ENCODE data around the gene SIK3.

SIK3 gene

DNA sequence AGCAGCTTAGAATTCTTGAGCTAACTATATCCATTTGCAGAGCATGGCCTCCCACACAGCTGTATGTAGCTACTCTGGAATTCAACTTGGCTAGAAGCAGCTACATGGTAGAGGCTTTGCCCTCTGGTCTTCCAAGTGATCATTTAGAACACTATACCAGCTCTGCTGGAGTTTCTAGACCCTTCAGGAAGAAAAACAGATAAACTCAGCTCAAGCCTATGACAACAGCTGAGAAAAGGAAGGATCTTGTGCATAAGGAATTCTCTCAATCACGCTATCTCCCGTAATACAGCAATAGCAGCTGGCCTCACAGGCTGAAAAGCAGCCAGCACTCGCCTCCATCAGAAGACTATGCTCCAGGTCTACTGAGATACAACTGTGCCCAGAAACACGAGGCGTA, 210.2 kb downstream of the SIK3 start:
- no peak for DNase-seq (ENCODE audit: low read depth)
- no peak overlapping the region for H3K4me3 ChIP-seq (ENCODE audit: low read depth, low read length)
- TF ChIP-seq CTCF (IDR thresholded peaks at IDR 0.05; ENCODE audit: insufficient read depth, low read depth, low read length, missing control alignments) = no peak

GRCh38 chr11:116885951-116886655, 212.1 kb downstream of the SIK3 start:
- TF ChIP-seq CTCF (IDR thresholded peaks at IDR 0.05; ENCODE audit: insufficient read depth, low read depth, low read length, missing control alignments) = no peak
- H3K4me3 ChIP-seq (ENCODE audit: low read depth, low read length) = no peak overlapping the region
- DNase-seq (ENCODE audit: low read depth) = no peak

GRCh38 chr11:116882386-116882785, 215.8 kb downstream of the SIK3 start:
- TF ChIP-seq CTCF (IDR thresholded peaks at IDR 0.05; ENCODE audit: insufficient read depth, low read depth, low read length, missing control alignments) = no peak
- H3K4me3 ChIP-seq (ENCODE audit: low read depth, low read length) = no peak overlapping the region
- no peak for DNase-seq (ENCODE audit: low read depth)

- DNase-seq (ENCODE audit: low read depth) = no peak
- no peak overlapping the region for H3K4me3 ChIP-seq (ENCODE audit: low read depth, low read length)
- no peak for TF ChIP-seq CTCF (IDR thresholded peaks at IDR 0.05; ENCODE audit: insufficient read depth, low read depth, low read length, missing control alignments)
These were observed 217.1 kb downstream of the SIK3 start for GRCh38 chr11:116881143-116881542.

DNA sequence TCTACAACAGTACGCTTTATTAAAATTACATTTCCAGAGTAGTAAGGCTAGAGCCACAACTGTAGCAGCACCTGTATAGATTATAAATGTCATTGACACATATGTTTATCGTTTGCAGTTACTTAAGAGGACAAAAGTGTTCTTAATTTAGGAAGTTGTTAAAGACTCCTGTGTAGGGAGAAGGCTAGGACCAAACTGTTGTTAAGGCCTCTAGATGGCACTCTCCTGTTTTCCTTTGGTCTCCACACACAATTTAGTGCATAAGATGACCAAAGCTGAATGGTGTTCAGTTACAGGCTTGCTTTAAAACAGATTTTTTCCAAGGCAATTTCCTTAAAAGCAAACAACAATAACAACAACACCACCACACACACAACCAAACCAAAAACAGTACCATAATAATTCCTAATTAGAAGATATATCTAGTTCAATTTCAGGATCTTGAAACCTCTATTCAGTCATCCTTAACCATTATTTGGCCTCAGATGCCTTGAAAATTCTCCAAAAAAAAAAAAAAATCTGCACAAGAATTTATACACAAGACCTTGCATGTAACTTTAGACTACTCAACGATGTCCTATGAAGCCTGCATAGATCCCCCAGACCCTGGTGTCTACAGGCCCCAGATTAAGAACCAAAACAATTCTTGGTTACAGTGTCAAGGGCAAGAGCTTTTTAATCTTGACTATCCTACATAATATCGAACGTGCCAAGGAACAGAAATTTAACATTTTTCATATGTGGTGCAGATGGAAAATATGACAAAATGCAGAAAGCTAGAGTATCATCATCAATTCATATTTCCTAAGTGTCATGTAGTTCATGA, 218.2 kb downstream of the SIK3 start:
- peak; percentile 74 for DNase-seq (ENCODE audit: low read depth)
- no peak overlapping the region for H3K4me3 ChIP-seq (ENCODE audit: low read depth, low read length)
- TF ChIP-seq CTCF (IDR thresholded peaks at IDR 0.05; ENCODE audit: insufficient read depth, low read depth, low read length, missing control alignments) = peak; percentile 60

- no peak for TF ChIP-seq CTCF (IDR thresholded peaks at IDR 0.05; ENCODE audit: insufficient read depth, low read depth, low read length, missing control alignments)
- H3K4me3 ChIP-seq (ENCODE audit: low read depth, low read length) = no peak overlapping the region
- no peak for DNase-seq (ENCODE audit: low read depth)
These were observed 221.6 kb downstream of the SIK3 start for GRCh38 chr11:116876656-116877055.
